Measurements from ENCODE around the gene TSEN2. TPM values are rescaled to one million over a fixed set of nuclear protein-coding genes. Genes with fewer than 3 reads are reported as not detected.
"Not testable (repeated sequence)": the region's sequence is repeated elsewhere in the genome, so short reads cannot be mapped to it uniquely, and the experiment has no call there.

The TSEN2 gene
- total and polyA plus RNA-seq, 7 donors: 12.5 to 30.9 (median 15.0) TPM

DNA sequence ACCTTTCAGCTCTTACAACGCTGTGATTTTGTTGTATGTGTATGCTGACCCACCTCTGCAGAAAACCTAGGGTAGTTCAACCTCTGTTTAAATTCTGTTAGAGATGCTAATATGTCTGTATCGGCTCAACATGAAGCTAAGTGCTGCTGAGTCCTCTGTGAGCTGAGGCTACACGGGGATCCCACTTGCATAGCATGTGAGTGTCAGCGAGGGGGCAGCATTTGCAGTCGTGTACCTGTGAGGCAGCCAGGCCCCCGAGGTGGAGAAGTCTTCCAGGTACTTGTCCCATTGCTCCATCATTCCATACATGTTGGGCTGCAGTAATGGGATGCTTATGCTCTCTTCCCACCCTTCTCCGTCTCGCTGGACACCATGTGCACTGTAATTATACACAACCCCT is 57.3 kb downstream of the TSEN2 start:
- no peaks in the 10 kb centered on the region for H3K9me3 ChIP-seq
- H3K27ac ChIP-seq: no peak overlapping the region
- ATAC-seq: peak in 1 of 4 donors; percentile 42
- WGBS, 3 donors: 73 to 86% (median 75%) methylated on average over 8 of the region's 8 CpGs
- intact Hi-C loops (cut with DNase I): no loop called here
- no peaks in the 10 kb centered on the region for H3K27me3 ChIP-seq (ENCODE audit: insufficient read depth in 3 of 3, low read length in 2 of 3)
- no peak overlapping the region for H3K4me3 ChIP-seq
- peaks cover 2 to 22% of the 10 kb centered on the region in 2 donors for H3K36me3 ChIP-seq (ENCODE audit: insufficient read depth in 1 of 2, low read depth in 1 of 2)
- no peak for DNase-seq
- H3K4me1 ChIP-seq: no peaks in the 10 kb centered on the region
- peak; percentile 15 for TF ChIP-seq CTCF (IDR thresholded peaks at IDR 0.05)

GRCh38 chr3:12543497-12543896 is 59.2 kb downstream of the TSEN2 start:
- H3K4me3 ChIP-seq; H3K27me3 ChIP-seq (ENCODE audit: insufficient read depth in 3 of 3, low read length in 2 of 3); DNase-seq; H3K27ac ChIP-seq; H3K4me1 ChIP-seq; H3K9me3 ChIP-seq; intact Hi-C loops (cut with DNase I); ATAC-seq: not testable (repeated sequence)
- peaks cover 2 to 22% of the 10 kb centered on the region in 2 donors for H3K36me3 ChIP-seq (ENCODE audit: insufficient read depth in 1 of 2, low read depth in 1 of 2)
- WGBS, 3 donors: 86 to 91% (median 87%) methylated on average over 12 of the region's 12 CpGs

- Histone ChIP-seq H3K4me3 (no peak overlapping the region), H3K27me3 (ENCODE audit: insufficient read depth in 3 of 3, low read length in 2 of 3) (no peaks in the 10 kb centered on the region), H3K36me3 (ENCODE audit: insufficient read depth in 1 of 2, low read depth in 1 of 2) (peaks cover 2 to 15% of the 10 kb centered on the region in 2 donors), H3K9me3 (no peaks in the 10 kb centered on the region), H3K4me1 (no peaks in the 10 kb centered on the region), H3K27ac (no peak overlapping the region)
- ATAC-seq (no peak), DNase-seq (no peak)
- WGBS, 3 donors: 56 to 62% (median 57%) methylated on average over 11 of the region's 11 CpGs
- no peak for TF ChIP-seq CTCF (IDR thresholded peaks at IDR 0.05)
- intact Hi-C loops (cut with DNase I): no loop called here
These were observed 60.6 kb downstream of the TSEN2 start for GRCh38 chr3:12544652-12545472.

- TF ChIP-seq CTCF (IDR thresholded peaks at IDR 0.05): no peak
- WGBS, 3 donors: 44 to 58% (median 48%) methylated on average over 4 of the region's 4 CpGs
These were observed 61.2 kb downstream of the TSEN2 start, which contains the start of gene MKRN2OS for GRCh38 chr3:12545473-12545791. Gene MKRN2OS (minus strand): TSS chr3:12545499. CDS start chr3:12545464, 35 bp downstream.

GRCh38 chr3:12549971-12550760 is 65.9 kb downstream of the TSEN2 start:
- intact Hi-C loops (cut with DNase I): no loop called here
- H3K9me3 ChIP-seq: no peaks in the 10 kb centered on the region

More at GRCh38 chr3:12545473-12545791, 61.2 kb downstream of the TSEN2 start, which contains the start of gene MKRN2OS:
- Histone ChIP-seq H3K4me3 (no peak within 1 kb of the TSS), H3K4me1 (no peaks in the 10 kb centered on the region), H3K36me3 (ENCODE audit: insufficient read depth in 1 of 2, low read depth in 1 of 2) (peaks cover 2 to 9% of the 10 kb centered on the region in 2 donors), H3K27ac (no peak within 1 kb of the TSS), H3K9me3 (no peaks in the 10 kb centered on the region), H3K27me3 (ENCODE audit: insufficient read depth in 3 of 3, low read length in 2 of 3) (no peaks in the 10 kb centered on the region)
- ATAC-seq (peak in 2 of 4 donors; percentile 19 to 28), DNase-seq (no peak)
- intact Hi-C loops (cut with DNase I): no loop called here

More at GRCh38 chr3:12549971-12550760, 65.9 kb downstream of the TSEN2 start:
- Histone ChIP-seq H3K27me3 (ENCODE audit: insufficient read depth in 3 of 3, low read length in 2 of 3) (peaks cover 0 to 16% (median 5%) of the 10 kb centered on the region in 3 donors), H3K4me3 (no peak overlapping the region), H3K36me3 (ENCODE audit: insufficient read depth in 1 of 2, low read depth in 1 of 2) (no peaks in the 10 kb centered on the region), H3K27ac (no peak overlapping the region), H3K4me1 (peaks cover 7% of the 10 kb centered on the region)
- ATAC-seq (no peak), DNase-seq (no peak)
- 62 to 73% (median 71%) methylated on average over 7 of the region's 7 CpGs for WGBS, 3 donors
- TF ChIP-seq CTCF (IDR thresholded peaks at IDR 0.05): no peak
